ENCODE data around the gene MLLT6.

The MLLT6 gene

DNA sequence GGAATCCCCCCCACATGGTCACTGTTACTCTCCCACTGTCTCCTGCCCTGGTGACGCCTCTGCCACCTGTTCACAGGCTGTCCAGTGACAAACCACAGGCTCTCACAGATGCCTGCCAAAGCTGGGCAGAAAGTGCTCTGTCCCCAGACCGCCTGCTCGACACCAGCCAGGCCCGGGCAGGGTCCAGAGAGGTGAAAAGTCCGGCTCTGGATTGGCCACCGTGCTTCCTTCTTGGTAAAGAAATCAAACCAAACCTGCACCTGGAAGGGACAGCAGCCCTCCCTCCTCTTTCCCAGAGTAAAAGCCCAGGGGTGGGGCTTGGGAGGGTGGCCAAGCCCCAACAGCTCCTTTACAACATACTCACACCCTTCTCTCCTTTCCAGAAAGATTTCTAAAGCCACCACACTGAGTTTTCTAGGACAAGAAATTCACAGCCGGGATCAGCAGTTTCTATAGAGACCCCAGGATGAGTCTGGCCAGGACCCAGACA, 36.9 kb downstream of the MLLT6 start:
- in situ Hi-C loops (cut with MboI; ENCODE audit: low sequenced_read_pairs) = no loop called here
- no peak for DNase-seq (ENCODE audit: low spot score in 2 of 2)
- no peak overlapping the region for H3K4me3 ChIP-seq

DNA sequence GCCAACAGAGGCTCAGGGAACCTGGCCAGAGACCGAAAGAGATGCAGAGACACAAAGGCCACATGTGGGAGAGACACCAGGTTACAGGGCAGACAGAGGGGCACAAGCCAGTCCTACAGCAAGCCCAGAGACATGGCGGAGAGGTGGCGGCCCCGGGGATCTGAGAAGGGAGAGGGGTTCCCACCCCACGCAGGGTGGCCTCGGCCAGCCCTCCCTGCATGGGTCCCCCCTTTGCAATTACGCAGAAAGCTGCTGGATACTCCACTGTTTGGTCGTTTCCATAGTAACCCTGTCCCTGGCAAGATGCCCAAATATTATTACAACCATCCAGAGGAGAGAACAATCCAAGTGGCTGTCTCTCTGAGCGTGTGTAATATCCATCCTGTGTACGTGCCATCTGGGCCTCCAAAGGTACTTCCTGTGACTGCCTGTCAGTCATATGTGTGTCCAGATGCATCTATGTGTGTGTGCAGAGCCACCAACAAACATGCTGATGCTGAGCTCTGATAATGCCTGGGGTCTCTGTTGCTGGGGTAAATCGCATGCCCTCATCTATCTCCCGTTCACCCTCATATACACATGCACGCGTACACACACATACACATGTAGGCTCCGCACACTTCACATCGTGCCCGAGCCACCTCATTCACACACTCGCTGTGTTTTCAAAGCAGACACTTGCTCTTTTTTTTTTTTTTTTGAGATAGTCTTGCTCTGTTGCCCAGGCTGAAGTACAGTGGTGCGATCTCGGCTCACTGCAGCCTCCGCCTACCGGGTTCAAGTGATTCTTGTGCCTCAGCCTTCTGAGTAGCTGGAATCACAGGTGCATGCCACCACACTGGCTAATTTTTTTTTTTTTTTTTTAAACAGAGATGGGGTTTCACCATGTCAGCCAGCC, 37.6 kb downstream of the MLLT6 start:
- Histone ChIP-seq H3K4me3 (no peak overlapping the region), H3K4me1 (peaks cover 9% of the 10 kb centered on the region), H3K36me3 (replicated peaks) (peaks cover 28% of the 10 kb centered on the region), H3K9me3 (no peaks in the 10 kb centered on the region), H3K27me3 (ENCODE audit: low read depth) (no peaks in the 10 kb centered on the region)
- DNase-seq (ENCODE audit: low spot score in 2 of 2) = peak in 1 of 2 experiments; percentile 52
- in situ Hi-C loops (cut with MboI; ENCODE audit: low sequenced_read_pairs) = no loop called here

More for the DNA sequence above, 36.9 kb downstream of the MLLT6 start:
- no peaks in the 10 kb centered on the region for H3K27me3 ChIP-seq (ENCODE audit: low read depth)
- H3K4me1 ChIP-seq = peaks cover 9% of the 10 kb centered on the region
- peaks cover 34% of the 10 kb centered on the region for H3K36me3 ChIP-seq (replicated peaks)
- H3K9me3 ChIP-seq = no peaks in the 10 kb centered on the region

DNA sequence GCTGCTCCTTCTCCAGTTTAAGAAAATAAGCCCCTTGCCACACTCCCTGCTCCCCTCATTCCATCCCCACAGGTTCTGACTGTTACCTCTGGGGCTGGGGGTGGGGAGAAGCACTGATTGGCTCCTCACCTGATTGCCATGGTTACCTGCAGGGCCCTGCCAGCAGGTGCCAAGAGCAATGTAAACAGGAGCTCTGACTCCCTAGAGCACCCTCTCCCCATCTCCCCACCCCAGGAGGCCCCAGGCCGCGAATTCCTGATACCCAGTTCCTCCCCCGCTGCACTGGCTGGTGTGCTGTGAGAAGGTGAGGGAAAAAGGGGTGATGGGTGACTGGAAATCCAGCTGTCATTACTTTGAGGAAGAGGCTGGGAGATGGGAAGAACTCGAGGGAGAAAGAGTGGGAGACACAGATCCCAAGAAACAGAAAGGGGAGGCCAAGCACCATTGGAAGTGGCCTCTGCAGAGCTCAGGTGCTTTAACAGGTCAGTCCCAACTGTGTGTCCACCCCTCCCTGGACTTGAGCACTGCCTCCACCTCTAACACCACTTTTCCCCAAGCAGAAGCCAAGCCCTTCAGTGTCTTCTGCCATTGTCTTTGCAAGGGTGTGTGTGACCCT, 38.6 kb downstream of the MLLT6 start:
- no peak overlapping the region for H3K4me3 ChIP-seq
- H3K36me3 ChIP-seq (replicated peaks) = peaks cover 22% of the 10 kb centered on the region
- H3K9me3 ChIP-seq = no peaks in the 10 kb centered on the region
- in situ Hi-C loops (cut with MboI; ENCODE audit: low sequenced_read_pairs) = no loop called here
- no peak for DNase-seq (ENCODE audit: low spot score in 2 of 2)
- no peaks in the 10 kb centered on the region for H3K27me3 ChIP-seq (ENCODE audit: low read depth)
- peaks cover 11% of the 10 kb centered on the region for H3K4me1 ChIP-seq

DNA sequence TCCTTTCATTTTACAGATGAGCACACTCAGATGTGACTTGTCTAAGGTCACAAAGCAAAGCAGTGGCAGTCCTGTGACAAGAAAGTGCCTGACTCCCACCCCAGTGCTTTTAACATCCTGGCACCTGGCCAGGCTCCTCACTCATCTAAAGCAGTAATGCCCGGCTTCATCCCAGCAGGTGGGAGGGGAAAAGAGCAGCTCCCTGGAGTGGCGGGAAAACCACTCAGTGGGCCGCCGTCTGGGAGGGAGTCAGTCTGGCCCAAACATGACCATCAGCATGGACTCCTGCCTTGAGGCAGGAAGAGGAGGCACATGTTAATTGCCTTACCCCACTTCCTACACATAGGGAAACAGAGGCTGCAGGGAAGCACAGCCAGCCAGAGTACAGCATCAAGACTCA, 40.5 kb downstream of the MLLT6 start:
- Histone ChIP-seq H3K36me3 (replicated peaks) (peaks cover 14% of the 10 kb centered on the region; the same call in 1 of the 2 replicates), H3K27me3 (ENCODE audit: low read depth) (no peaks in the 10 kb centered on the region), H3K4me1 (peaks cover 16% of the 10 kb centered on the region), H3K9me3 (no peaks in the 10 kb centered on the region), H3K4me3 (peak overlapping the region; percentile 97; the same call in 1 of the 2 replicates)
- in situ Hi-C loops (cut with MboI; ENCODE audit: low sequenced_read_pairs) = no loop called here
- peak in 1 of 2 experiments; percentile 62 for DNase-seq (ENCODE audit: low spot score in 2 of 2)

DNA sequence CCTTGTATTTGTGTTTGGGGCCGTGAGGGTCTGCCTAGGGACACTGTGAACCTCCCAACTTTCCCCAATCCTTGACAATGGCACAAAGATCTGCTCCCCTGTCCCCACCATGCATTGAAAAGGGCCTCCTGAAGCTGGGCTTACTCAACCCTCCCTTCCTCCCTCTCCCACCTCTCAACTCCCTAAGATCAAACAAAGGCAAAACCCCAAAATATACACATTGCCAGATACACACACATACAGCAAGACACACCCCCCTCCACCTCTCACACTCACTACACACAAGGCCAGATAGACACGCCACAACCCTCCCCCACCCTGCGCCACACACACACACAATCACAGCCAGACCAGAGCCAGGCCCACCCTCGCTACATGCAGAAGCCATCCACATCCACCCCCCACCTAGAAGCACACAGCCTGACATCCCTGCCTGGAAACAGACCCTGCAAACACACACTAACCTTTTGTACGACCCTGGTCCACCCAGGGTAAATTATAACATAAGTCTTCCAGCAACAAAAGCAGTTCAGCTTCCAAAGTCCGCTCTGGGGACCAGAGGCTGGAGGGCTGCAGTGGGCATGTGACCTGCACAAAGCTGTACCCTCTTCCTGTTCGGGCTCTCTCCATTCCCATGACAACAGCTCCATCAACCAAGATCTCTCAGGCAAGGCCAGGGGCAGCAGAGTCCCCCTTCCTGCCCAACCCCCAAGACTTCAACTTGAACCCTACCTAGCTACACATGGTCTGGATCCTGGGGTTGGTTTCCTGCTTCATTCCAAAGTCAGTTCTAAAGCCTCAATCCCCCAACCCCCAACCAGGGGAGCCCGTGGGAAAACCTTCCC, 41.2 kb downstream of the MLLT6 start:
- H3K4me1 ChIP-seq = peaks cover 20% of the 10 kb centered on the region
- H3K36me3 ChIP-seq (replicated peaks) = peaks cover 11% of the 10 kb centered on the region; the same call in 1 of the 2 replicates
- no peaks in the 10 kb centered on the region for H3K27me3 ChIP-seq (ENCODE audit: low read depth)
- H3K4me3 ChIP-seq = peak overlapping the region; percentile 97
- no peak for DNase-seq (ENCODE audit: low spot score in 2 of 2)
- H3K9me3 ChIP-seq = no peaks in the 10 kb centered on the region
- in situ Hi-C loops (cut with MboI; ENCODE audit: low sequenced_read_pairs) = no loop called here

DNA sequence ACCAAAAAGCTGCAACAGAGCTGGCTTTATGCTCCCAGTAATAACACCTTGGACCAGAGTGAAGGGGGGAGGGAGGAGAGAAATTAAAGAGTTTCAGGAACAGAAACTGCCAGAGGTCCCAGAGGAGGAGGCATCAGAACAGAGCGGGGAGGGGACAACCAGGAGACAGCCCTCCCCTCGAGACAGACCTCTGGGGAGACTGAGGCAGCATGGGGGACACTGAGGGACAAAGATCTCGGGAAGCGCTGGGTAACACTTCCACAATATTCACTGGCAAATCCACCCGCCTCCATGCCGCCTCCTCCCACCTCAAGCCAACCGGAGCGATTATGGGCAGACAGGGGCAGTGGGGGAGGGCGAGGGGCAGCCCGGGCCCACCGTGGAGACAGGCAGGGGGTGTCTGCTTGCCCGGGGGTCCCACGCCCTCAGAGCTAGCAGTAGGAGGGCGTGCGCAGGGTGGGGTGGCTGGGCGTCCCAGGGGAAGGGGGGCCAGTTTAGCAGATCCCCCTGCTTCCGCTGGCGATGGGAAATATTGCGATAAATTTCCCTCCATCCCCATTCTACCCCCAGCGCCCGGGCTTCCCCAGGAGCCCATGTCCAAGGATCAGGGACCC, 41.9 kb downstream of the MLLT6 start:
- Histone ChIP-seq H3K27me3 (ENCODE audit: low read depth) (no peaks in the 10 kb centered on the region), H3K36me3 (replicated peaks) (peaks cover 11% of the 10 kb centered on the region; the same call in 1 of the 2 replicates), H3K4me1 (peaks cover 20% of the 10 kb centered on the region), H3K9me3 (no peaks in the 10 kb centered on the region), H3K4me3 (peak overlapping the region; percentile 97)
- no peak for DNase-seq (ENCODE audit: low spot score in 2 of 2)
- in situ Hi-C loops (cut with MboI; ENCODE audit: low sequenced_read_pairs) = no loop called here

DNA sequence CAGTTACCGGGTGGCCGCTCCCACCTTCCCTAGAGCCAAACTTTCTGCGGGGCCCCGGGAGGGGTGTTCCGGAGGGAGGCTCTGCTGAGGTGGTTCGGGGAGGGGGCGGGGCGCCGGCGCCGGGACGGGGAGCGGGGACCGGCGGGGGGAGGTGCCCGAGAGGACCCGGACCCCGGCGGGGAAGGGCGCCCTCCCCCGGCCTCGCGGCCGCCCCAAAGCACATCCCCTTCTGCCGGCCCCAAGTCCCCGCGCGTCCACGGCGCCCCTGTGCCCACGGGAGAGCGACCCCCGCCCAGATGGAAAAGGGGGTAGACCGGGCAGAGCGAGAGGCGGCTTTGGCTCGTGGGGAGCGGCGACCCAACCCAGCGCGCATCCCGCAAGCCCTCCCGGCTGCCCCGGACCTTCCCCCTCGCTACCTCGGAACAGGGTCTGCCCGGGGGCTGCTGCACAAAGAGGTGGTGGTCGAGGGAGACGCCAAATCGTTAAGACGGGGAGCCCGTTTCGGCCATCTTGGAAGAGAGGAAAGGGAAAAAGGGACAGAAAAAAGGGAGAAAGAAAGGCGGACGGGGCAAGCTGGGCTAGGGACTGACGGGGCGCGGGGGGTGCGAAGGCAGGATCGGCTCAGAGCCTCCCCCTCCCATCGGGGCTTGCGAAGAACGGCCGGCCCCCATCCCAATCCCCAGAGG, 42.5 kb downstream of the MLLT6 start:
- no peaks in the 10 kb centered on the region for H3K9me3 ChIP-seq
- H3K36me3 ChIP-seq (replicated peaks) = peaks cover 11% of the 10 kb centered on the region
- peaks cover 20% of the 10 kb centered on the region for H3K4me1 ChIP-seq
- H3K27me3 ChIP-seq (ENCODE audit: low read depth) = no peaks in the 10 kb centered on the region
- DNase-seq (ENCODE audit: low spot score in 2 of 2) = peak in 1 of 2 experiments; percentile 76
- H3K4me3 ChIP-seq = peak overlapping the region; percentile 97
- in situ Hi-C loops (cut with MboI; ENCODE audit: low sequenced_read_pairs) = no loop called here

DNA sequence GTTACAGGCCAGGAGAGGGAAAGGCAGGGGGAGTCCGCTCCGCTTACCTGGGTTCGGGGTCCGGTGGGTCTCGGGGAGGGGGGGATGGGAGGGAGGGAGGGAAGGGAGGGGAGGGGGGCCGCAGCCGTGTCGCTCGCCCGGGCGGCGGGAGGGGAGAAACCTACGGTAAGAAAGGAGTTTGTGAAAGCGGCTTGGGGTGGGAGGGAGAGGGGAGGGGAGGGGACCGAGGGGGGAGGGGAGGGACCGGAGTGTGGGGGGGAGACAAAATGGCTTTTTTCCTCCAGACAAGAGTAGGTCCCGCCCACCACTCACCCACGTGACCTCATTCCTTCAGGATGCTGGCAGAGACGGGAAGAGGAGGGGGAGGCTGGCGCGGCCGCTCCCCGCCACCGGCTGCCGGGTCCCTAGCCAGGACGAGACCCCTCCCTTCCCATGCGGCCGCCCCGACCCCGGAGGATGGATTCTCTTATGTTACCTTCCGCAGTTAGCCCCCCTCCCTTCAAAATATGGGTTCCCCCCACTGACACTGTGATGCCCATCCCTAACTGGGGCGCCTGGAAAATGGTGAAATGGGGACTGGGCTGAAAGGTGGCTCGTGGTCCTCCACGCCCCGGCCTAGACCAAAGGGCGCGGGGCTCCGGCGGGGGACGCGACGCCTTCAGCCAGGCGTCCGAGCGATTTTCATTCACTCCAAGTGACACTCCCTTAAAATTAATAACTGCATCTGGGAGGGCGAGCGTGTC, 43.2 kb downstream of the MLLT6 start, which contains the start of gene PCGF2:
Gene PCGF2 (minus strand): TSS at position 188 of the 743 bp plus-strand sequence. CDS start 7,934 bp downstream, outside the sequence.
- in situ Hi-C loops (cut with MboI; ENCODE audit: low sequenced_read_pairs) = no loop called here
- DNase-seq (ENCODE audit: low spot score in 2 of 2) = peak; percentile 91 to 99

DNA sequence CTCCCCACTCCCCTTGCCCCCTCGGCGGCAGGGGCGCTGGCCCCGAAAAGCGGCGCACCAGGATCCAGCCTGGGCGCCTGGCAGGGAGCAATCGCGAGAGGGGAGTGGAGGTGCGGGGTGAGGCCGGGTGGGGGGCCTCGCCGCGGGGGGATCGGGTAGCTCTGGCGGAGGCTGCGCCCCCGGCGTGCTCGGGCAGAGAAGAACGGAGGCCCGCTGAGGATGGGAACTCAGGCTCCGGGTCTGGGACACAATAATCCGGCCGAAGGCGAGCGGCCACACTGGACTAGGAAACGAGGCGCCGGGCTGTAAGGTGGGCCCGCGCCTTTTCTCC, 43.8 kb downstream of the MLLT6 start:
- Histone ChIP-seq H3K36me3 (replicated peaks) (peaks cover 14% of the 10 kb centered on the region), H3K4me1 (peaks cover 25% of the 10 kb centered on the region), H3K9me3 (no peaks in the 10 kb centered on the region), H3K27me3 (ENCODE audit: low read depth) (no peaks in the 10 kb centered on the region), H3K4me3 (peak overlapping the region; percentile 36)
- in situ Hi-C loops (cut with MboI; ENCODE audit: low sequenced_read_pairs) = no loop called here
- DNase-seq (ENCODE audit: low spot score in 2 of 2) = no peak

More for the DNA sequence above, 43.2 kb downstream of the MLLT6 start, which contains the start of gene PCGF2:
- H3K9me3 ChIP-seq = no peaks in the 10 kb centered on the region
- peak within 1 kb of the TSS; percentile 97 for H3K4me3 ChIP-seq
- no peaks in the 10 kb centered on the region for H3K27me3 ChIP-seq (ENCODE audit: low read depth)
- H3K4me1 ChIP-seq = peaks cover 20% of the 10 kb centered on the region
- peaks cover 11% of the 10 kb centered on the region for H3K36me3 ChIP-seq (replicated peaks)

DNA sequence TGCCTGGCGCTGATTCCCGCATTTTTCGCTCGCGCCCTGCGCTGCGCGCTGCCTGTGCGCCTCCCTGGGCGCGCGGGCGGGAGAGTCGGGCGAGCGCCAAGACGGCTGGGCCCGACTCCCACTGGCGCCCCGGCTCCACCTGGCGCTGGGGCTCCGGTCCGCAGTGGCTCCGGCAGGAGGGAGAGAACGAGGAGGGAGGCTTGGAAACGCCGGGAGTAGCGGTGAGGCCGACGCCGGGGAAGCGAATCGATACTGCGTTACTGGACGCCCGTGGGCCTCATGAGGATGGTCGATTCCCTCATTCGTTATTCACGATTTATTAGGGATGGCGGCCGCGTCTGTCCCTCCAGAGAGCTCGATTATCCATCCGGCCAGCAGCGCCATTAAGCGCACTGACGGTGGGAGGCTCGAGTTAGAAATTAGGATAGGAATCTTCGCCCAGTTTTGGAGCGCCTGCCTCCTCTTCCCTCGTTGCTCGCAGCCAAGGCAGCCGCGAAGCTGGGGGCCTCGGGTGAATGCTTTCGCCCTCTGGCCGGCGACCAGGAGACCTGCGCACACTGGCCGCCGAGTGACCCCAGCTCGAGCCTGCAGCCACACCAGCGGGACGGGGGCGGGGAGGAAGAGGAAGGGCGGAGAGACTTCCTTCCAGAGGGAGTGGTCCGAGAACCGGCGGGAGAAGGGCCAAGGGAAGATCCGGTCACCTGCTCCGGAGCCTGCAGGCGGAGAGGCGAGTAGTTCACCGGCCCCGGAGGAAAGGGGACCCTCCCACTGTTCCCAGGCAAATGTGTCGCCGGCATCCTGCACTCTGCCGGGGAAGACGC, 44.4 kb downstream of the MLLT6 start:
- H3K36me3 ChIP-seq (replicated peaks) = peaks cover 18% of the 10 kb centered on the region
- no peaks in the 10 kb centered on the region for H3K27me3 ChIP-seq (ENCODE audit: low read depth)
- no peak overlapping the region for H3K4me3 ChIP-seq
- peaks cover 25% of the 10 kb centered on the region for H3K4me1 ChIP-seq
- H3K9me3 ChIP-seq = no peaks in the 10 kb centered on the region
- DNase-seq (ENCODE audit: low spot score in 2 of 2) = no peak
- in situ Hi-C loops (cut with MboI; ENCODE audit: low sequenced_read_pairs) = no loop called here

DNA sequence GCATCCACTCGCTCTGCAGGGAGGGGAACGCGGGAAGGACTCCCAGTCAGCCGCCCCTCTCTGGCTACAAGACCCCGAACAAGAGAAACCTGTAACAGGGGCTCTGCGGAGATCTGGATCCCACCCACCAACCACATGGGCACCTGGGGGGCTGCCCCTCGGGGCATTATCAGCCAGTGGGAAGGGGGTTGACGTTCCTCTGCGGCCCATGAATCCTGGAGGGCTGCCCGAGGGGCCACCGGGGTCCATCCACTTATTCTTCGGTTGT, 44.9 kb downstream of the MLLT6 start:
- DNase-seq (ENCODE audit: low spot score in 2 of 2) = no peak
- Histone ChIP-seq H3K4me1 (peaks cover 25% of the 10 kb centered on the region), H3K27me3 (ENCODE audit: low read depth) (no peaks in the 10 kb centered on the region), H3K9me3 (no peaks in the 10 kb centered on the region), H3K36me3 (replicated peaks) (peaks cover 18% of the 10 kb centered on the region), H3K4me3 (no peak overlapping the region)
- in situ Hi-C loops (cut with MboI; ENCODE audit: low sequenced_read_pairs) = no loop called here

All from HAP-1 (cell line).